ENCODE data around the gene EYS.

GRCh38 chr6:64301307-64302236, 1405.5 kb downstream of the EYS start:
- no peak for TF ChIP-seq CTCF (IDR thresholded peaks at IDR 0.05; ENCODE audit: low read depth, low read length, poor library complexity, severe bottlenecking)
- TF ChIP-seq EZH2phosphoT487 (IDR thresholded peaks at IDR 0.05; ENCODE audit: borderline replicate concordance, low read length), result no peak
